ENCODE measurements around the gene THUMPD2. TPM values are rescaled to one million over a fixed set of nuclear protein-coding genes. Genes with fewer than 3 reads are reported as not detected.
A peak's percentile ranks its signal among the peaks of the same experiment; 100 is the strongest.

The THUMPD2 gene
- total RNA-seq, 1 experiment from 2014 or later = 19.5 TPM

GRCh38 chr2:39719317-39719716 lies 59.7 kb downstream of the THUMPD2 start:
- H2AK5ac ChIP-seq (ENCODE audit: insufficient read length, low read length) = no peak overlapping the region
- no peak overlapping the region for H2BK20ac ChIP-seq (ENCODE audit: low read depth, low read length, poor library complexity, severe bottlenecking)
- no peak overlapping the region for H3T11ph ChIP-seq (ENCODE audit: low read length)
- H3K14ac ChIP-seq (ENCODE audit: insufficient read depth, low read length) = no peak overlapping the region
- H4K91ac ChIP-seq (ENCODE audit: insufficient read length, low read depth, low read length) = no peak overlapping the region
- H3K18ac ChIP-seq (ENCODE audit: insufficient read length, low read depth, low read length) = no peak overlapping the region
- H3K27me3 ChIP-seq (ENCODE audit: insufficient read depth, low read length) = no peaks in the 10 kb centered on the region
- H3K4me2 ChIP-seq (ENCODE audit: insufficient read depth, insufficient read length, low read length) = no peak overlapping the region
- H2BK5ac ChIP-seq (ENCODE audit: insufficient read length, low read length) = no peak overlapping the region
- no peaks in the 10 kb centered on the region for H3K27me3 Mint-ChIP-seq (ENCODE audit: low read depth)
- no peaks in the 10 kb centered on the region for H4K20me1 ChIP-seq (ENCODE audit: control insufficient read depth, insufficient read depth, insufficient read length)
- H3K27ac Mint-ChIP-seq = peak overlapping the region in 1 of 3 experiments; percentile 17; a peak in 1 of 7 replicates
- H2AFZ ChIP-seq (ENCODE audit: low read length) = no peak overlapping the region
- no peak overlapping the region for H3K4me3 Mint-ChIP-seq
- no peak overlapping the region for H2BK120ac ChIP-seq (ENCODE audit: low read depth, low read length, poor library complexity, severe bottlenecking)
- no peaks in the 10 kb centered on the region for H3K79me1 ChIP-seq (ENCODE audit: insufficient read depth, low read depth, low read length, poor library complexity, severe bottlenecking)
- H3K79me2 ChIP-seq (ENCODE audit: insufficient read depth, low read length) = no peaks in the 10 kb centered on the region
- no peak overlapping the region for H3K27ac ChIP-seq (ENCODE audit: insufficient read length, low read depth, low read length)
- H3K9me3 ChIP-seq (ENCODE audit: control insufficient read depth, low read depth, low read length) = no peaks in the 10 kb centered on the region
- H3K9ac ChIP-seq (ENCODE audit: extremely low read depth, insufficient read length, low read length) = no peak overlapping the region
- H3K4me1 ChIP-seq (ENCODE audit: insufficient read depth, low read length) = peaks cover 3% of the 10 kb centered on the region; the same call in 1 of the 2 replicates
- H3K36me3 Mint-ChIP-seq (ENCODE audit: insufficient read depth in 1 of 3, low read depth in 3 of 3) = no peaks in the 10 kb centered on the region; a peak in 1 of 7 replicates
- H4K8ac ChIP-seq (replicated peaks; ENCODE audit: insufficient read length, low read depth, low read length) = no peak overlapping the region
- no peaks in the 10 kb centered on the region for H3K23me2 ChIP-seq (ENCODE audit: insufficient read length, low read depth, low read length, poor library complexity, severe bottlenecking)
- no peak overlapping the region for H2BK12ac ChIP-seq (ENCODE audit: insufficient read length, low read depth, low read length)
- H4K5ac ChIP-seq (ENCODE audit: insufficient read length, low read depth, low read length) = no peak overlapping the region
- H2BK15ac ChIP-seq (ENCODE audit: low read depth, low read length) = no peak overlapping the region
- no peak overlapping the region for H3K56ac ChIP-seq (ENCODE audit: insufficient read length, low read depth, low read length)
- DNase-seq = no peak
- WGBS (ENCODE audit: extremely low coverage, insufficient read length, low lambda C conversion rate) = no CpG with 5 or more reads among the region's 8 CpGs
- no peak overlapping the region for H3K4ac ChIP-seq (ENCODE audit: low read depth, low read length)
- TF ChIP-seq CTCF (conservative IDR thresholded peaks at IDR 0.05) = no peak
- no peak overlapping the region for H3K23ac ChIP-seq (ENCODE audit: insufficient read length, low read depth, low read length)
- H3K4me1 Mint-ChIP-seq = peaks cover 13 to 17% of the 10 kb centered on the region in 2 experiments
- H3K9me3 Mint-ChIP-seq = no peaks in the 10 kb centered on the region

Data from H9 (cell line).